Breast epithelium (tissue), 3 donors: Measurements from ENCODE around the gene PRSS38.

Source experiments
- CTCF ChIP-seq, 3 donors: fragments of 450-650 bp; IDR thresholded peaks; one replicate each; pipeline ENCODE4 v1.5.1; 2016 to 2017; ENCODE audit warnings: antibody characterized with exemption in 3 of 3, mild to moderate bottlenecking in 3 of 3, moderate library complexity in 3 of 3
- POLR2AphosphoS5 ChIP-seq, 3 donors: sonication (generic); formaldehyde crosslinking; IDR thresholded peaks; one replicate each; pipeline ENCODE4 v1.6.1; 2017; ENCODE audit warnings: antibody characterized with exemption in 3 of 3

DNA sequence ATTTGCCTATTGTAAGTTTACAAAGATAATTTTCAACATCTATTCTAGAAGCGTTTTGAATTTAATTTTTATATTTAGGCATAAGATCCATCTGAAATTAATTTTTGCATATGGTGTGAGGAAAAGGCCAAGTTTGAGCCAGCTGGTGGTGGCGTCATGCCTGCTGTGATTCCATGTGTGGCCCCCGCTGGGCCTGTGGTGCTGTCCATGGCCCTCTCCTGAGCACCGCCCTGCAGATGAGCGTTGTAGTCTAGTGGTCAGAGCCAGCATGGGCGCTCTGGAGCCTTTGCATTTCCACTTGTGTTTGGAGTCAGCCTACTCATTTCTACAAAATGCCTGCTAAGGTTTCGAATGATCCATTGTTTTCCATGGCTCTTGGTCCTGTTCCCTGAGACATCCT, 22.7 kb downstream of the PRSS38 start:
- TF ChIP-seq CTCF (IDR thresholded peaks at IDR 0.05), result no peak
- TF ChIP-seq POLR2AphosphoS5 (IDR thresholded peaks at IDR 0.05), result no peak
